Epithelial cell of proximal tubule (primary cell): Measurements from ENCODE around the gene TMC2. TPM values are rescaled to one million over a fixed set of nuclear protein-coding genes. Genes with fewer than 3 reads are reported as not detected.

Experiments used
- DNase-seq: peaks from one replicate; pipeline ENCODE4 v3.0.0-alpha.2; 2011; ENCODE audit warnings: low read depth
- H3K4me3 ChIP-seq: 2 replicates; pipeline ENCODE4 v1.5.1; 2011; ENCODE audit warnings: low read depth, mild to moderate bottlenecking, low read length
- total RNA-seq: library from RNA; depleted of rRNA; stranded (reverse); fragments of >200 nt; gene quantifications from 2 replicates; pipeline ENCODE4 v1.2.3, GENCODE V29; 2015
- TF ChIP-seq, protein P1 (sequence below): conservative IDR thresholded peaks from 2 replicates; pipeline ENCODE4 v1.5.1; 2012; ENCODE audit warnings: low read depth, mild to moderate bottlenecking, low read length

The TMC2 gene
- total RNA-seq, 1 donor from 2014 or later: not detected

DNA sequence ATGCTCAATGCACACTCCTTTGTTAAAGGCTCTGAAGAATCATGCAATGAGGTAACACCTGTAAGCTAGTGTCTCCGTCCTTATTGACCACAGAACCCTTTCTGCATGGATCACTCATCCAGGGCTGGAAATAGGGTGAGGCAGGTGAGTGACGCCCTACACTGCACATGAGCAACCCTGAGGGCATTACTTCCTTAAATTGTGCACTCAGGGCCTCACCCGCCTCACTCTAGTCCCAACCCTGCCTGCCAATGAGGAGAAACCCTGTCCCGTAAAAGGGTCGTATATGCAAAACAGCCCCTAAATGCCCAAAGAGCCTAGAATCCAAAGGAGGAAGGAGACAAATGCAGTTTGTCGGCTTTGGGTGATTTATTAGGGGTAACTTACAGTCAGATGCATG, 82.4 kb downstream of the TMC2 start:
- DNase-seq: no peak
- H3K4me3 ChIP-seq: no peak overlapping the region
- TF ChIP-seq, protein P1, sequence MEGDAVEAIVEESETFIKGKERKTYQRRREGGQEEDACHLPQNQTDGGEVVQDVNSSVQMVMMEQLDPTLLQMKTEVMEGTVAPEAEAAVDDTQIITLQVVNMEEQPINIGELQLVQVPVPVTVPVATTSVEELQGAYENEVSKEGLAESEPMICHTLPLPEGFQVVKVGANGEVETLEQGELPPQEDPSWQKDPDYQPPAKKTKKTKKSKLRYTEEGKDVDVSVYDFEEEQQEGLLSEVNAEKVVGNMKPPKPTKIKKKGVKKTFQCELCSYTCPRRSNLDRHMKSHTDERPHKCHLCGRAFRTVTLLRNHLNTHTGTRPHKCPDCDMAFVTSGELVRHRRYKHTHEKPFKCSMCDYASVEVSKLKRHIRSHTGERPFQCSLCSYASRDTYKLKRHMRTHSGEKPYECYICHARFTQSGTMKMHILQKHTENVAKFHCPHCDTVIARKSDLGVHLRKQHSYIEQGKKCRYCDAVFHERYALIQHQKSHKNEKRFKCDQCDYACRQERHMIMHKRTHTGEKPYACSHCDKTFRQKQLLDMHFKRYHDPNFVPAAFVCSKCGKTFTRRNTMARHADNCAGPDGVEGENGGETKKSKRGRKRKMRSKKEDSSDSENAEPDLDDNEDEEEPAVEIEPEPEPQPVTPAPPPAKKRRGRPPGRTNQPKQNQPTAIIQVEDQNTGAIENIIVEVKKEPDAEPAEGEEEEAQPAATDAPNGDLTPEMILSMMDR: no peak

DNA sequence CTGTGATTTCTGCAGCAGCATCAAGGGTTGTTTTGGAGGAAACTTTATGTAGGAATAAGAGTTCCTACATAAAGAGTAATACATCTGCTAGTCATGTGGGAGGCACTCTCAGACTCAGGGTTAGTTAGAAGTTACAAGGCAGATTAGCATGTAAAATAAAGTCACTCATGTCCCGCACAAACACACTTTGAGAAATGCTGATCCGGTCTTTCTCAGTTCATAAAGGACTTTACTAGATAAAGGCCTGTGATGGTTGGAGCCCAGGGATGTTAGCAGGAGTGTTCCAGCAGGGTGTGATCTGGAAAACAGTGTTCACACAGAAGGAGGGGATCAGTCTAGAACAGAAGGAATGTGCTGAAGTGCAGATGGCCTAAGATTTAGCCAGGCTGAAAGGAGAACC, 83.0 kb downstream of the TMC2 start:
- TF ChIP-seq, protein P1: no peak
- no peak for DNase-seq
- no peak overlapping the region for H3K4me3 ChIP-seq

GRCh38 chr20:2619961-2620595, 83.7 kb downstream of the TMC2 start:
- DNase-seq: peak; percentile 47
- TF ChIP-seq, protein P1: no peak
- no peak overlapping the region for H3K4me3 ChIP-seq

DNA sequence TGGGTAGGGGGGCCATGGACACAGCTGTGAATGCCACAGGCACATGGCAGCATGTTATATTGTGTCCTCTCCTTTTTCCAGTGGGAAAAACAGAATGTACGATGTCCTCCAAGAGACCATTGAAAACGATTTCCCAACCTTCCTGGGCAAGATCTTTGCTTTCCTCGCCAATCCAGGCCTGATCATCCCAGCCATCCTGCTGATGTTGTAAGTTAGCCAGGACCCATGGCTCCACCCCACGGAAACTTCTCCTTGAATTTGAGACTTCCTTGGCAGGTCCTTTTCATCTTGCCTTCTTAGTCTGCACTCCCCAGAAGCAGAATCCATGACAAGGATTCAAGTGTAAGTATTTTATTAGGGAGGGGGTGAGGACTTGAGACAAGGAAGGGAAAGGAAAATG, 87.8 kb downstream of the TMC2 start:
- no peak for DNase-seq
- TF ChIP-seq, protein P1: no peak
- H3K4me3 ChIP-seq: no peak overlapping the region

- DNase-seq: no peak
- H3K4me3 ChIP-seq: no peak overlapping the region
- TF ChIP-seq, protein P1: no peak
Measured at GRCh38 chr20:2625062-2625461, 88.7 kb downstream of the TMC2 start.

DNA sequence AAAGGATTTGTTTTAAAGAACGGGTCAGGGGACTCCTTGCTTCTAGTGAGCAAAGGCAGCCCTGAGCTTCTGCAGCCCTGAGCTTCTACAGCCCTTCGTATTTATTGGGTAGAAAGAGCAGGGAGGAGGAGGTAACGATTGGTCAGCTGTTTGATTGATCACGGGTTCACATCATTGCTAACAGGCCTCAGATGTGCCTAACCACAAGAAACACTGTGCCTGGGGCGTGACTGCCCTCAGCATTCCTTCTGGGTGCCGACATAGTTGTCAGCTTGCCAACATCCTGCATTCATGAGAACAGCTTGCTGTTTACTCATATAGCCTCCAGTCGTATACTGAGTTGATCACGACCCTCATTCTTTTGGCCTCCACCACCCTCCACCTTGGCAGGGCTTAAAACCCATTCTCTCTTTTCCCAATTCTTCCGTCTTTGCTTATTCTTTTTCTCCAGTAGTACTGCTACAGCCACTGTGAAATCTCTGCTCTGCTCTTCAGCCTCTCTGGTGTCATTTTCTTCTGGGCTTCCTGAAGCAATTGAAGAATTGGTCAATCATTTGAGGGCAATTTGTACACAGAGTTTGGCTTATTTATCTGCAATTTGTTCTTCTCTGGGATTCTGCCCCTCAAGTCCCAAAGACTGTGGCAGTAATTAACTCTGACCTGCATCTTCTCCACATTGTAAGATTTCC, 90.6 kb downstream of the TMC2 start:
- TF ChIP-seq, protein P1: no peak
- H3K4me3 ChIP-seq: no peak overlapping the region
- peak; percentile 61 for DNase-seq

DNA sequence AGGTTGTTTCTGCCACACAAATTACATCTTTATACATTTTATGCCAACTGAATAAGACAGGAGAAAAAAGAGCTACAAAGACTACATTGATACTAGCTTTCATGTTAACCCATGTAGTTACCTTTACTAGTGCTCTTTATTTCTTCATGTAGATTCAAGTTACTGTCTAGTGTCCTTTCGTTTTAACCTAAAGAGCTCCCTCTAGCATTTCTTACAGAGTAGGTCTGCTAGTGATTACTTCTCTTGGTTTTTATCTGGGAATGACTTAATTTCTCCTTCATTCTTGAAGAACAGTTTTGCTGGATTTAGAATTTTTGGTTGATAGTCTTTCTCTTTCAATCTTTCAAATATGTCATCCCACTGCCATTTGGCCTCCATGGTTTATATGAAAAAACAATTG, 94.9 kb downstream of the TMC2 start:
- TF ChIP-seq, protein P1: peak; percentile 35

More for the DNA sequence above, 94.9 kb downstream of the TMC2 start:
- no peak for DNase-seq
- no peak overlapping the region for H3K4me3 ChIP-seq
